Stimulated activated CD8-positive, alpha-beta memory T cell treated with anti-CD3 and anti-CD28 coated beads, Interleukin-7, amount 100 ng/mL, for 48 hours (primary cell): ENCODE data around the gene PRR13.
"Not testable (repeated sequence)": the region's sequence is repeated elsewhere in the genome, so short reads cannot be mapped to it uniquely, and the experiment has no call there.

Experiments used
- DNase-seq, 2 donors: peaks; one replicate each; pipeline ENCODE4 v3.0.0-alpha.2; 2020; ENCODE audit warnings: low read depth in 1 of 2; ENCODE audit errors: extremely low read depth in 1 of 2

The PRR13 gene

DNA sequence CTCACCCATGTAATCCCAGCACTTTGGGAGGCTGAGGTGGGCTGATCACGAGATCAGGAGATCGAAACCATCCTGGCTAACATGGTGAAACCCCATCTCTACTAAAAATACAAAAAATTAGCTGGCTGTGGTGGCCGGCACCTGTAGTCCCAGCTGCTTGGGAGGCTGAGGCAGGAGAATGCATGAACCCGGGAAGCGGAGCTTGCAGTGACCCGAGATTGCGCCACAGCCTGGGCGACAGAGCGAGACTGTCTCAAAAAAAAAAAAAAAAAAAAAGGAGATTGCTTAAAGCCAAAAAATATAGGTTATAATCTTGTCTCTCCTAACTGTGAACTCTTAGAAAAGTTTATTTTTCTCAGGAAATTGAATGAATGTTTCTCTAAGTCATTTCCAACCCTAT is 6.2 kb upstream of the PRR13 start:
- DNase-seq: not testable (repeated sequence)

DNA sequence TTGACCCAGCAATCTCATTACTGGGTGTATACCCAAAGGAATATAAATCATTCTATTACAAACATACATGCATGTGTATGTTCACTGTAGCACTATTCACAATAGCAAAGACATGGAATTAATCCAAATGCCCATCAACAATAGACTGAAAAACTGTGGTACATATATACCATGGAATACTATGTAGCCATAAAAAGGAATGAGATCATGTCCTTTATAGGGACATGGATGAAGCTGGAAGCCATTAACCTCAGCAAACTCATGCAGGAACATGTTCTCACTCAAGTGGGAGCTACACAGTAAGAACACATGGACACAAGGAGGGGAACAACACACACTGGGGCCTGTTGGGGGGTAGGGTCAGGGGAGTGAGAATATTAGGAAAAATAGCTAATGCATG is 2.0 kb upstream of the PRR13 start:
- DNase-seq: not testable (repeated sequence)

DNA sequence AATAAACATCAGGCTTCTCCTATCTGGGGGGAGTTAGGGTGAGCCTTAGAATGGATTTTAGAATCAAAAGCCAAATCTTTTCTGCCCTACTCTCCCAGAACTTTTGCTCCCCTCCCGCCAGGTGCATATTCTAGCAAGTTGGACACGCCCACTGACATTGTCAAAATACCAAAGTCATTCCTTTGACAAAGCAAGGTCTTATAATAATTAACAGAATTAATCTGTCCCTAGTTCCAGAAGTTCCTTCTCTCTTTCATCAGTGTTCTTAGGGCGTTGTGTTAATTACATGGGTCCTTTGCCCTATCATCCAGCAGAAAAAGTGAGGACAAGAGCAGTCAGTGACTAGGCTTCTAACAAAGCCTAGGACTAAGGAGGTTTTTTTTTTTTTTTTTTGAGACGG is 2.4 kb downstream of the PRR13 start:
- DNase-seq: no peak

DNA sequence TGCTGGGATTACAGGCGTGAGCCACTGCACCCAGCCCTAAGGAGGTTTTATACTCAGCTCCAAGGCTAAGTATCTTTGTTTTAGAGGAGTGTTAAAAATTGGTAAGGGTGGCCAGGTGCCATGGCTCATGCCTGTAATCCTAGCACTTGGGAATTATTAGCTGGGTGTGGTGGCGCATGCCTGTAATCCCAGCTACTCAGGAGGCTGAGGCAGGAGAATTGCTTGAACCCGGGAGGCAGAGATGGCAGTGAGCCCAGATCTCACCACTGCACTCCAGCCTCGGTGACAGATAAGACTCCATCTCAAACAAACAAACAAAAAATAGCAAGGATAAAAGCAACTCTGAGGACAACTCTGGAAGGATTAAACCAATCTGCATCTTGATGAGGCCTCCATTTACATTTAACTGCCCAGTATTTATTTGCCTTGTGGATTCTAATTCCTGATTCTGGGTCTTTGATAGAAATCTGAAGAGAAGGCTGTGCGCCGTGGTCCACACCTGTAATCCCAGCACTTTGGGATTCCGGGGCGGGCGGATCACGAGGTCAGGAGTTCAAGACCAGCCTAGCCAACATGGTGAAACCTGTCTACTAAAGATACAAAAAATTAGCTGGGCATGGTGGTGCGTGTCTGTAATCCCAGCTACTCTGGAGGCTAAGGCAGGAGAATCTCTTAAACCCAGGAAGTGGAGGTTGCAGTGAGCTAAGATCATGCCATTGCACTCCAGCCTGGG is 3.2 kb downstream of the PRR13 start:
- DNase-seq: not testable (repeated sequence)

DNA sequence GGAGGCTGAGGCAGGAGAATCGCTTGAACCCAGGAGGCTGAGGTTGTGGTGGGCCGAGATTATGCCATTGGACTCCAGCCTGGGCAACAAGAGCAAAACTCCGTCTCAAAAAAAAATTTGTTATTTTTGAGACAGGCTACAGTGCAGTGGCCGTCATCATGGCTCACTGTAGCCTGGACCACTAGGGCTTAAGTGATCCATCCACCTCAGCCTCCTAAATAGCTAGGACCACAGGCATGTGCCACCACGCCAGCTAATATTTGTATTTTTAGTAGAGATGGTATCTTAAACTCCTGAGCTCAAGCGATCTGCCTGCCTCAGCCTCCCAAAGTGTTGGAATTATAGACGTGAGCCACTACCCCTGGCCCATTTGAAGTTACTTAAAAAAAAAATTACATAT is 9.4 kb downstream of the PRR13 start:
- no peak for DNase-seq

DNA sequence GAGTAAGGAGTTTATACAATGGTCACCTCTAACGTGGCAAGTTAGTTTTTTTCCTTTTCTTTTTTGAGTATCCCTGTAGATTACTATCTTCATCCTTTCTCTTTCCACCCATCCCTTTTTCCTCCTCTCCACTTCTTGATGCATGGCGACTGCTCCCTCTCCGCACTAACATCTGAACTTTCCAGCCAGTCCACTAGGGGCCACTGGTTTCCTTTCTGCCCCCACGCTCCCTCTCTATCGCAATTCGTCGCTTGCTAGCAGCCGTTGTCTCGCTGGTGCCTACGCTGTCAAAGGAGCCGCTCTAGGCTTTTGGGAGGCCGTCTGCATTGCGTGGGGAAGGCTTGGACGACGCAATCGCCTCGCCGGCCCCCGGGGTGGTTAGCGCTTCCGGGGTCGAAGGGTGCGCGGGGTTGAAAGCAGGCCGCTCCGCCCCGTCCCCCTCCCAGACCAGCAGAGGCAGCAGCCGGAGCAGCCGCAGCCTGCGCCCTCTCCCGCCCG is 10.2 kb downstream of the PRR13 start, which contains the start of gene PCBP2:
PCBP2 (plus strand) TSS at position 442 of the 498 bp plus-strand sequence. CDS start 2,699 bp downstream, outside the sequence.
- DNase-seq: peak; percentile 96 to 97

DNA sequence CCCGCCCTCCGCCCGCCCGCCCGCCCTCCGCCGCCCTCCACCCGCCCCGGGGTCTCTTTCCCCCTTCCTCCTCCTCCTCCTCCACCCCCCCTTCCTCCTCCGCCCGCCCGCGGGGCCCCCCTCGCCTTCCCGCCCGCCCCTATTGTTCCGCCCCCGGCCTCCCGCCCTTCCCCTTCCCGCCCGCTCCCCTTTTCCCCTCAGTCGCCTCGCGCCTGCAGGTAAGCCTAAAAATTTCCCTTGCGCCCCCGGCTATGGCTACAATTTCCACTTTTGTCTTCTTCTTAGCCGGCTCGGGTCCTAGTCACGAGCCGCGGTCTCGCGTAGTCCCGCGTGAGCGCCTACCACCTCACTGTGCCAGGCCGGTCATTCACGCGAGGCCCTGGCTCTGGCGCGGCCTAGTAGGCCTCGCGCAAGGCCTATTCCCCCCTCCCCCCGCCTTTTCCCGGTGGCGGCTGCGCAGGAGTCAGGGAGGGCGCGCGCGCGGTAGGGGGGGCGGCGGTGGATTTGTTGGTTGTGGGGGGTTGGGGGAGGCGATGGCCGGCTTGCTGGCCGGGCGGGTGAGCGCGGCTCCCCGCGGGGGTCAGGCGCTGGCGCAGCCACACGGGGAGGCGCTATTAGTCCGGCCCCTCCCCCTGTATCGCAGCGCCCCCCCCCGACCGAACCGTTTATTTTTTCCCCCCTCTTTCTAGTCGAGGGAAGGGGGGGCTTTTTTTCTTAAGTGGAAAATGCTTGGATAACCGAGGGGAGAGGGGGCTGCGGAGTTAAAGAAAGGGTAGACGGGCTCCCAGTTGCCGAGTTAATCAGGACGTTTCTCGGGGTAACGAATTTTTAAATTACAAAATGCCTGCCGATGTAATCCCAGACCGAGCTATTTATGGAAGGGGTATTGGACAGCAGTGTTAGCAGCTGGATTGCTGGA is 10.9 kb downstream of the PRR13 start:
- DNase-seq: peak; percentile 42 to 52

DNA sequence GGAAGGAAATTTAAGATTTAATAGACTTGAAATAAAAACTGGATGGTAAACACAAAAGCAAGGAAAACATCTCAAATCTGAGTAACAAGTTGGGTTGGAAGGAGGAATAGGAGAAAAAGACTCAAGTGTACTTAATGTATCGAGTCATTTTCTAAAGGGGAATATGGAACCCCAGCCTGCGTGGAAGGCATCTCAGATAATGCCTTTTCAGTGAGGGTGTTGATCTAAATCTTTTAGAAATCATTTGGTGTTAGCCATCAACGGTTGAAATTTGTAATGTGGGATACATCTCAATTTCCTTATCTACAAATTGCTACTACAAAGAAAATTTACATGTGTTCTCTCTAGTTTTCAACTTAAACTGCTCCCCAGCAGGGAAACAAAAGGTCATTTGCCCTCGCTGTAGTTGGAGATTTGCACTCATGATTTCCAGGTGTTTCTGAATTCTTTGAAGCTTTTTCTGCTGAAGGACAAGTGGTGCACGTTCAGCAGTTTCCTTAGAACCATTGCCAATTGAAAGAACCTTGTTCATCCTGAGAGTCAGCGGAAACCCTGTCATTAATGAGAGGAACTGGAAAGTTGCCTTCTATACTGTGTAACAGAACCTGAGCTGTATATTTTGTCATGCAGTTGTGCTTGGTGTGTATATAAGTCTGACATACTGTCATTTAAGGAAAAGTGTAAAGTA is 12.6 kb downstream of the PRR13 start:
- no peak for DNase-seq

DNA sequence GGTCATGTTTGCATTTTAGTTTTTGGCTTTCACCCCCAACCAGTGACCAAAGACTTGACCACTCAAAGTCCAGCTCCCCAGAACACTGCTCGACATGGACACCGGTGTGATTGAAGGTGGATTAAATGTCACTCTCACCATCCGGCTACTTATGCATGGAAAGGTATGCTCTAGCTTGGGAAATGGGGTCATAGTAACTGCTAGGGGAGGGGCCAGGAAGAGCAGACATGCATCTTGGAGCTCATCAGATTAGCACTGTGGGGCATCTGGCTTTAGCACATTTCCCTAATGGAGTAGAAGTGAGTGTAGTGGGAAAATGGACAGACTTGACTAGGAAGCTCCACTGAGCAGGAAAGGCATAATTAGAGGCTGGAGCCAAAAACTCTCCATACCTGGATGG is 13.2 kb downstream of the PRR13 start:
- no peak for DNase-seq

DNA sequence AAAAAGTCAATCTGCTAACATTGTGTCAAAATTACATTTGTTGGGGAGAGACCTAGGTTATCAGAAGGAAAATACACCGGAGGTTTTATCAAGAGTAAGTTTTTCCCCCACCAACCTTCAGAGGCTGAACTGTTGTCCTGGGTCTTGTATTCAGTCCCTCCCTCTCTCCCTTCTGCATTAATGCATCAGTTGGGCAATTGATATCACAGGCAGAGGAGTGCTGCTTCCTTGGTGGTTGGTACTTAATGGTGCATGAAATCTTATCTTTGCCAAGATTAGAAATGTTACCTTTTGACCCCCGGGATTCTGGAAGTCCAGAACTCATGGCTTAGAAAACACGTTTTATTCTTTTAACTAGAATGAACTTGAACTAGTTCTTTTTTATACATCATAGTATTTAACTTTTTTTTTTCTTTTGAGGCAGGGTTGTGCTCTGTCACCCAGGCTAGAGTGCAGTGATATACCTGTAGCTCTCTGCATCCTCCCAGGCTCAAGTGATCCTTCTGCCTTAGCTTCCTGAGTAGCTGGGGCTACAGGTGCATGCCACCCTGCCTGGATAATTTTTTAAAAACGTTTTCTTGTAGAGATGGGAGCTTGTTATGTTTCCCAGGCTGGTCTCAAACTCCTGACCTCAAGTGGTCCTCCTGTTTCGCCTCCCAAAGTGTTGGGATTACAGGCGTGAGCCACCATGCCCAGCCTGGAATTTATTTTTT is 15.3 kb downstream of the PRR13 start:
- no peak for DNase-seq

DNA sequence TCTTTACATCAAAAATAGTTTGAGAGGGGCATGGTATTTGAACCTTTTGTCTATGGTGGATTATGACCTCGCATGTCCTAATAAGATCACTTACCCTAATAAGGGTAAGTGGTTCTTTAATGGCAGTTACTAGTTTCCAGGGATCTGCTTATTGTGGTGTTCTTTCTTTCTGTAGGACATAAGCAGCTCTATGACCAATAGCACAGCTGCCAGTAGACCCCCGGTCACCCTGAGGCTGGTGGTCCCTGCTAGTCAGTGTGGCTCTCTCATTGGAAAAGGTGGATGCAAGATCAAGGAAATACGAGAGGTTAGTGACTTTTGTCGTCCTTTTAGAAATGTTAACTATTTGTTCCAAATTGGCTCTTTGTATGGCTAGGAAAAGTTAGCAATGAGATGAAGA is 17.6 kb downstream of the PRR13 start:
- DNase-seq: no peak

DNA sequence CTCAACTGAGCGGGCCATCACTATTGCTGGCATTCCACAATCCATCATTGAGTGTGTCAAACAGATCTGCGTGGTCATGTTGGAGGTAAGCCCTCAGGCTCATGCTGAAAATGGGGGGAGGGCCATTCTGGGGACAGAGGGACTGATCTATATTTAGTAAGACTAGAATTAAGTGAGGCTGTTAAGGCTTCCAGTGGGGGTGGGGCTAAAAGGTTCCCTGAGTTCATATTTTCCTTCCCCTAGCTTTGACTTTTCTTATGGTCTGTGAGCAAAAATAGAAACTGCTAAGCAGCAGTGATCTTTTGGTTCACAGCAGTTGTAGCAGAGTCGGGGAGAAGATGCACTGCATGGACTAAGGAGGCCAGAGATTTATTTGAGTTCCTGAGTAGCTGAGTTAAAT is 19.5 kb downstream of the PRR13 start:
- DNase-seq: no peak

DNA sequence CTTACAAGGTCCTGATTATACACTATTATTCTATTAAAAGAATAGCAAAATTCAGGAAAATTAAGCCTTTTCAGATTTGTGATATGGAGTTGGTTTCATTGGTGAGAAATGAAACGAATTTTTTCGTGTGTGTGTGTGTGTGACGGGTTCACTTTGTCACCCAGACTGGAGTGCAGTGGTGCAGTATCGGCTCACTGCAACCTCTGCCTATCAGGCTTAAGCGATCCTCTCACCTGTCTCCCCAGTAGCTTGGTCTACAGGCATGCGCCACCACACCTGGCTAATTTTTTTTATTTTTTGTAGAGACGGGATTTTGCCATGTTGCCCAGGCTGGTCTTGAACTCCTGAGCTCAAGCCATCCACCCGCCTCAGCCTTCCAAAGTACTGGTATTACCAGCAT is 20.1 kb downstream of the PRR13 start:
- no peak for DNase-seq

DNA sequence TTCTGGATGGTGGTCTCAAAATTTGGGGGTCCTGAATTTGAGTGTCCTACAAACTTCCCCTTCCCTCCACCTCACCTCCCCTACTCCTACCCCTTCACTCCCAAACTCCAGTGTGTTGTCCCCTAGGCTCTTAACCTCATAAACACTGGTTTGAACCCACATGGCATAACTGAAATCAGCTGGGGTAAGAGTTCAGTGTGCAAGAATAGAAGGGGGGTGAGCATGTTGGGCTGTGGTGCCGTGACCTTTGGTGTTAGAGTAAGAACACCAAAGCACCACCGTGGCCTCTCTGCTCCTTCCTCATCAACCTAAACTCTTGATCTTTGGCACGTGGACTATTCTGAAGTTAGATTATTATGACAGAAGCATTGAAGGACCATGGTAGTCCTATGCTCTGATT is 21.4 kb downstream of the PRR13 start:
- no peak for DNase-seq

DNA sequence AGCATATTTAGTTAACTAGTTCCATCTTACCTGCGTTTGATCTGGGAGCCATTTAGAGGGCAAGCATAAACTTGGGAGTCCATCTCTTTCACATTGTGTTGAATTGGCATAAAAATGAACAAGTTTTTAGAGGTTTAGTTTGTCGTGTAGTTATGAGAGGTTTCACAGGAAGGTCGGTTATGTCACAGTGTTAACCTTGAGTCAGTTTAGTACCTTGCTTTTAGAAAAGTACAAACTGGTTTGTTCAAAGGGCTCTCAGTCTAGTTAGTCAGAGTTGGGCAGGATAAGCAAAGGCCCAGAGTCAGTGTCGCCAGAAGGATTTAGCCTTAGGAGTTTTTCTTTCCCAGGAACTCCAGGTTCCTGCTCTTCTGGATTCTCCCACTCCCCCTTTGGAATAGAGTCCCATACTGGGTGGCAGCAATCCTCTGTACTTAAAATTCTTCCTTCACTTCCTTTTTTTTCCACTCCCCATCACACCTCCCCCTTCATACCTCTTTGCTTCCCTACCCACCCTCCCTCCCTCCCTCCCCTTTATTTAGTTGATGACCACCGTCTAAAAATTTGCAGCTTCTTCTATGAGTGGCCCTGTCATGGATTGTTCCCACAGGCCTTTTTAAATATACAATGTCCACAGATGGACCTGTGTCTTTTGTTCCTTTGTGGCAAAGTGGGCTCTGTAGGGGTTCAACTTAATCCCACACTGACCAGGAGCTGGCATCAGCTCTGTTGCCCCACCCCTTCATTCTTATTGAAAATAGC is 22.4 kb downstream of the PRR13 start:
- no peak for DNase-seq

DNA sequence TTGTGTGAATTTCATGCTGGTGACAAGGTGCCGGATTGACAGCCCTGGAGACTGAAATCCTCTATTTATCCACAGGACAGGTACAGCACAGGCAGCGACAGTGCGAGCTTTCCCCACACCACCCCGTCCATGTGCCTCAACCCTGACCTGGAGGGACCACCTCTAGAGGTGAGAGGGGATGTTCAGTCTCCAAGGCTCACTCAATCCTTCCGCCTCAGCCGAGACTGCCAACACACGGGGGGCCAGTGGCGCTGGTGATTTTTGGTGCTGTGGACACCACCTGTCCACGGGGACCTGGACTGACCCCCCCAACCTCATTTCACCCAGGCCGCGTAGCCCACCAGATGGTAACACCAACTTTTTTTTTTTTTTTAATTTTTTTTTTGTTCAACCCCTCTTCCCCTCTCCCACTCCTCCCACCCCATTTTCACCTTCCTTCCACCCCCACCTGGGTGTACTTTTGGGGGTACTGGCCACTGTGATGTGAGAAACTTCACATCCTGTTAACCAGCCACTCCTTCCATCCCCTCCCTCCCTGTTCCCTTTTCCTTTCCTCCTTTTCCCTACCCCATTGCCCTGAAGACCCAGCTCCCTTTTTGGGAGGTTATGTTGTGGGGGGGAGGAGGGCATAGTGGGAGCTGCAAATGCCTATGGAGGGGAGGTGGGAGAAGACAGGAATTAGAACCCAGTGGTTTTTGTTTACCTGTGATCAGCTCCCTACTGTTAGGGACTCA is 23.3 kb downstream of the PRR13 start:
- no peak for DNase-seq

DNA sequence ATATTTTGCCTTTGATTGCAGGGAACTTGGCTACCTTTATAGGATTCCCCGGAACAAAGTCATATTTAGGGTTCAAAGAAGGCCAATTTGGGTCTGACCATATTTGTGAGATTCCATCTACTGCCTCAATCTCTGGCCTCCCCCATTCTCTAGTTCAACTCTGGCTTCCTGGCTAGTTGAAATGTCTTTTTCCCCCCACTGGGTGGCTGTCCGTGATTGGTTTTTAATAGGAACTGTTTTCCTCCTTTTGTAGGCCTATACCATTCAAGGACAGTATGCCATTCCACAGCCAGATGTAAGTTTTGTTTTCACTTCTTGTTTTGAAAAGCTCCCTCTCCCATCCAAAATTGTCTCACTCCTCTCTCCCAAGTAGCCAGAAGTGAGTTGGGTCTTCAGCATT is 24.1 kb downstream of the PRR13 start:
- no peak for DNase-seq

DNA sequence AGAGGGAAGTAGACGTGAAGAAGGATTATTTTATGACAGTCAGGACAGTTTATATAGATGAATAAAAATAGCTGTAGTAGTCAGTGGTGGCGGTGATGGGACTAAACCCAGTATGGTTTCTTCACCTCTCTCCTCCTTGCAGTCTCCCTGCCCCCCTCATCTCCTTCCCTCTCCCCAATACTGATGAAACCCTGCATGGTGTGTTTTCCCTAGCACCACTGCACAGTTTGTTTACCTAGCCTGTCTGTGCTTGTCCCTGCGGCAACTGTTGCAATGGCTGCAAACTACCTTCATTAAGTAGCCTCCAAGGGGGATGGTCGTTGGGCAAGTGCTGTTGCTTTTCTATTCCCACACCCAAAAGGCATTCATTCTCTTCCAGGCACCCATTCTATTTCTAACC is 25.1 kb downstream of the PRR13 start:
- no peak for DNase-seq

DNA sequence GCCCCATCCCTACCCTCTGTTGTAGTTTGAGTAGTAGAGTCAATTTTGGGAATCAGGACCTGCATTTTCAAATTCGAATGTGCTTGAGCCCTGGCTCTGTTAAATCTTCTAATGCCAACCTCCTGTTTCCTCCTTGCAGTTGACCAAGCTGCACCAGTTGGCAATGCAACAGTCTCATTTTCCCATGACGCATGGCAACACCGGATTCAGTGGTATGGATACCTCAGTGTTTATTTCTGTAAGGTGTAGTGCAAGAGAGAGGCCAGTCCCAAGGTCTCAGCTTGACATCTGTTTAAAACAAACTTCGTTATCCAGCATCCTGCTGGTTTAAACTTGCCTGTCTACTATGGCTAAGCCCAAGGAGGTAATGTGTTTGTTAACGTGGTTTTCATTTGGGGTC is 25.5 kb downstream of the PRR13 start:
- DNase-seq: no peak
